RWPE1 (cell line): ENCODE measurements around the gene SLCO2B1.

ENCODE experiments used
- CTCF ChIA-PET: fragments of 350-600 bp; sonication (Branson Sonifier 250); formaldehyde crosslinking; extraction: SDS; loops from one replicate; lab custom pipeline; 2021; lab: Yijun Ruan, JAX
- POLR2A ChIA-PET: fragments of 400-600 bp; formaldehyde crosslinking; extraction: SDS; loops from one replicate; lab custom pipeline; 2020; ENCODE audit warnings: antibody characterized with exemption; ENCODE audit not compliant: low non-redundant PET; lab: Yijun Ruan, JAX
- DNase-seq: peaks from one replicate; pipeline ENCODE4 v3.0.0; 2012; ENCODE audit warnings: low spot score
- H3K27ac ChIP-seq: fragments of 450-650 bp; 2 replicates; pipeline ENCODE4 v1.5.1; 2017
- TF ChIP-seq, protein P1 (sequence below): fragments of 450-650 bp; conservative IDR thresholded peaks from 2 replicates; pipeline ENCODE4 v1.5.1; 2017; ENCODE audit warnings: low read depth, mild to moderate bottlenecking

Gene SLCO2B1

GRCh38 chr11:75147191-75147874 is 3.6 kb upstream of the SLCO2B1 start:
- H3K27ac ChIP-seq = no peak overlapping the region
- POLR2A ChIA-PET = no interaction called here
- CTCF ChIA-PET = interaction anchor here (0.9 to 3.4 kb wide), 2 partner anchors 101 to 218 kb away, joined by 3 to 13 read pairs; no protein-coding TSS in a partner anchor
- TF ChIP-seq, protein P1, sequence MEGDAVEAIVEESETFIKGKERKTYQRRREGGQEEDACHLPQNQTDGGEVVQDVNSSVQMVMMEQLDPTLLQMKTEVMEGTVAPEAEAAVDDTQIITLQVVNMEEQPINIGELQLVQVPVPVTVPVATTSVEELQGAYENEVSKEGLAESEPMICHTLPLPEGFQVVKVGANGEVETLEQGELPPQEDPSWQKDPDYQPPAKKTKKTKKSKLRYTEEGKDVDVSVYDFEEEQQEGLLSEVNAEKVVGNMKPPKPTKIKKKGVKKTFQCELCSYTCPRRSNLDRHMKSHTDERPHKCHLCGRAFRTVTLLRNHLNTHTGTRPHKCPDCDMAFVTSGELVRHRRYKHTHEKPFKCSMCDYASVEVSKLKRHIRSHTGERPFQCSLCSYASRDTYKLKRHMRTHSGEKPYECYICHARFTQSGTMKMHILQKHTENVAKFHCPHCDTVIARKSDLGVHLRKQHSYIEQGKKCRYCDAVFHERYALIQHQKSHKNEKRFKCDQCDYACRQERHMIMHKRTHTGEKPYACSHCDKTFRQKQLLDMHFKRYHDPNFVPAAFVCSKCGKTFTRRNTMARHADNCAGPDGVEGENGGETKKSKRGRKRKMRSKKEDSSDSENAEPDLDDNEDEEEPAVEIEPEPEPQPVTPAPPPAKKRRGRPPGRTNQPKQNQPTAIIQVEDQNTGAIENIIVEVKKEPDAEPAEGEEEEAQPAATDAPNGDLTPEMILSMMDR = no peak
- DNase-seq = no peak

- DNase-seq = no peak
- ChIA-PET CTCF (interaction anchor here (0.8 to 0.9 kb wide), 2 partner anchors 57 to 218 kb away, joined by 3 read pairs; no protein-coding TSS in a partner anchor), POLR2A (no interaction called here)
- no peak overlapping the region for H3K27ac ChIP-seq
- TF ChIP-seq, protein P1 = no peak
Observed at GRCh38 chr11:75147875-75148263, 3.0 kb upstream of the SLCO2B1 start.

DNA sequence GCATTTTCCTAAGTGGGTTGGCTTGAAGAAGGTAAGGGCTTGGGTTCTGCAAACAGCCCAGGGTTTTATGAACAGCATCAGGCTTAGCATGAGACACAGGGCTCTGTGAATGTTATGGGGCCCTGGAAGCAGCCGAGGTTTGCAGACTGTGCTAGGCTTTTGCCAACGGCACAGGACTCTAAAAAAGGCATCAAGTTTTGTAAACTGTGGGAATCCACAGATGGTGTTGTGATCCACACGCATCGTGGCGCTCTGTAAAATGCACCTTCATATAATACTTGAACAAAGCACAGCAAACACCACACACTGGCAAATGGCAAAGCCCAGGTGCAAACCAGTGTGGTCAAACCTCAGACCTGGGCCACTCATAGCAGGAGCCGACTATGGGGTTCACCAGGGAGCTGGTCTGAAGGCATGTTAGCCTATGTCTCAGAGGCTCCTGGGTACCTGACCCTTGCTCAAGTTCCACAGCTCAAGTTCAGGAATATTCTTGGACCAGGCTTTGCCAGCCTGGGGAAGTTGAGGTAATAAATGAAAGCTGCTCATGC is 2.4 kb upstream of the SLCO2B1 start:
- DNase-seq = no peak
- no peak overlapping the region for H3K27ac ChIP-seq
- CTCF ChIA-PET = interaction anchor here (0.8 kb wide), 1 partner anchor 56 kb away, joined by 3 read pairs; no protein-coding TSS in a partner anchor
- TF ChIP-seq, protein P1 = no peak
- POLR2A ChIA-PET = no interaction called here

DNA sequence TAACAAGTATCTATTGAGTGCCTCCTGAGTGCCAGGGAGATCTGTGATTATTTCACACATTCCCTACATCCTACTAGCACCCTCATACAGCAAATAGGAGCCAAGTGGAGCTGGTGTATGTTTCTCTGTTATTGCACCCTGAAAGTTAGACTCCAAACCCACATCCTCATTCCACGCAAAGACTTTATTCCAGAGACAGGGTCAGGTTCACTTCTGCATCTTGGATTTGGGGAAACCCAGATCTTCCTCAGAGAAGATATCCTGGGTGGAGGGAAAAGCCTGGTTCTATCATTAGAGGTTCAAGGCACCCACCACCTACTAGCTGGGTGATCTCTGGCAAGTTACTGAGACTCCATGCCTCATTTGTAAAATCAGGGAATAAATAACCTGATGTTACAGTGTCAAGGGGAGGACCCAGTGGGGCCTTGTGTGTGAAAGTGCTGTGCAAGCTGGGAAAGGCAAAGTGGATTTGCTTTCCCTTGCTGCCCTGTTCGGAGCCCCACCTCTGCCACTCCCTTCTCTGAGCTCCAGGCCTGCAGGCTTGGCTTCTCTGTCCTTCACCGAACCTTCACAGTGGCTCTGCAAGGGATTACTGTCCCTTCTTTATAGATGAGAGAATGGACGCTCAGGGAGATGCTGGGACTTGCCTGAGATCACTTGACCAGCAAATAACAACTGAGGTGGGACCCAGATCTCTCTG is 991 bp upstream of the SLCO2B1 start:
- no peak for DNase-seq
- ChIA-PET CTCF (interaction anchor here (0.5 to 1.8 kb wide), 2 partner anchors 55 to 128 kb away, joined by 4 to 7 read pairs; no protein-coding TSS in a partner anchor), POLR2A (no interaction called here)
- H3K27ac ChIP-seq = no peak overlapping the region
- TF ChIP-seq, protein P1 = no peak

GRCh38 chr11:75151346-75152047 is 590 bp downstream of the SLCO2B1 start:
- TF ChIP-seq, protein P1 = no peak
- DNase-seq = no peak
- POLR2A ChIA-PET = no interaction called here
- H3K27ac ChIP-seq = no peak overlapping the region
- CTCF ChIA-PET = interaction anchor here (0.9 to 1.3 kb wide), 2 partner anchors 11 to 53 kb away, joined by 3 to 4 read pairs; no protein-coding TSS in a partner anchor

- DNase-seq = no peak
- CTCF ChIA-PET = interaction anchor here (1.3 kb wide), 1 partner anchor 12 kb away, joined by 4 read pairs; no protein-coding TSS in a partner anchor
- H3K27ac ChIP-seq = no peak overlapping the region
- POLR2A ChIA-PET = no interaction called here
- TF ChIP-seq, protein P1 = no peak
Observed at GRCh38 chr11:75152090-75152489, 1.2 kb downstream of the SLCO2B1 start.
